ENCODE measurements around the gene PITPNC1. TPM values are rescaled to one million over a fixed set of nuclear protein-coding genes. Genes with fewer than 3 reads are reported as not detected.

Gene PITPNC1
- total and polyA plus RNA-seq, 2 of the 13 experiments (the other 11 are each of a cell fraction or from before 2014, with no cell fraction given): 4.1 to 5.7 TPM

- TF ChIP-seq MAZ (IDR thresholded peaks at IDR 0.05; ENCODE audit: borderline replicate concordance, low read depth, low read length) (0 out of 2 replicates have a peak, but pooled peaks have one; percentile 2), MAZ (CRISPR knock-in tag; IDR thresholded peaks at IDR 0.05; ENCODE audit: low read depth) (no peak)
Measured at GRCh38 chr17:67375054-67375427, 2.0 kb upstream of the PITPNC1 start (continued).

- Histone ChIP-seq H3K36me3 (replicated peaks in 1 of 2; ENCODE audit: control insufficient read depth in 1 of 2, insufficient read depth in 2 of 2, low read length in 2 of 2) (no peaks in the 10 kb centered on the region), H3K9ac (ENCODE audit: insufficient read depth, low read depth, low read length) (no peak overlapping the region), H3K27ac (ENCODE audit: extremely low read length, insufficient read depth, low read length) (no peak overlapping the region), H3K79me2 (ENCODE audit: insufficient read depth, low read length) (no peaks in the 10 kb centered on the region), H3K4me3 (replicated peaks in 1 of 3; ENCODE audit: insufficient read depth in 1 of 3, low read depth in 2 of 3, low read length in 3 of 3) (no peak overlapping the region), H2AFZ (ENCODE audit: low read length) (no peak overlapping the region), H3K27me3 (ENCODE audit: control insufficient read depth in 1 of 2, insufficient read depth in 2 of 2, low read length in 2 of 2) (0 out of 5 replicates have a peak, but pooled peaks cover 0 to 6% of the 10 kb centered on the region in 2 experiments), H4K20me1 (ENCODE audit: insufficient read depth, low read length) (no peaks in the 10 kb centered on the region), H3K9me3 (ENCODE audit: low read length) (no peaks in the 10 kb centered on the region), H3K4me1 (ENCODE audit: insufficient read depth, low read length) (peaks cover 32% of the 10 kb centered on the region), H3K4me2 (ENCODE audit: low read depth, low read length) (no peak overlapping the region)
- TF ChIP-seq ZKSCAN8 (CRISPR knock-in tag; IDR thresholded peaks at IDR 0.05; ENCODE audit: borderline replicate concordance): no peak
- TF ChIP-seq ZNF670 (CRISPR knock-in tag; IDR thresholded peaks at IDR 0.05; ENCODE audit: borderline replicate concordance): no peak
- TF ChIP-seq RELA (CRISPR knock-in tag; IDR thresholded peaks at IDR 0.05): no peak
- TF ChIP-seq, protein P1, sequence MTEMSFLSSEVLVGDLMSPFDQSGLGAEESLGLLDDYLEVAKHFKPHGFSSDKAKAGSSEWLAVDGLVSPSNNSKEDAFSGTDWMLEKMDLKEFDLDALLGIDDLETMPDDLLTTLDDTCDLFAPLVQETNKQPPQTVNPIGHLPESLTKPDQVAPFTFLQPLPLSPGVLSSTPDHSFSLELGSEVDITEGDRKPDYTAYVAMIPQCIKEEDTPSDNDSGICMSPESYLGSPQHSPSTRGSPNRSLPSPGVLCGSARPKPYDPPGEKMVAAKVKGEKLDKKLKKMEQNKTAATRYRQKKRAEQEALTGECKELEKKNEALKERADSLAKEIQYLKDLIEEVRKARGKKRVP (CRISPR knock-in tag; IDR thresholded peaks at IDR 0.05): no peak
- no peak for TF ChIP-seq ZFP36L2 (CRISPR knock-in tag; IDR thresholded peaks at IDR 0.05)
- TF ChIP-seq ZMAT3 (CRISPR knock-in tag; conservative IDR thresholded peaks at IDR 0.05): no peak
- TF ChIP-seq SETDB1 (CRISPR knock-in tag; IDR thresholded peaks at IDR 0.05; ENCODE audit: borderline replicate concordance): no peak
- no peak for TF ChIP-seq XBP1 (CRISPR knock-in tag; IDR thresholded peaks at IDR 0.05)
- DNase-seq (ENCODE audit: low spot score) (no peak), ATAC-seq (no peak), FAIRE-seq (no peak)
- ChIA-PET CTCF (ENCODE audit: low intra/inter-chr PET ratio, low total read pairs) (interaction anchor here (1.4 to 2.3 kb wide), 3 partner anchors 100 to 314 kb away, joined by 4 to 14 read pairs (median 13); no protein-coding TSS in a partner anchor), POLR2A (interaction anchor here (0.6 kb wide), 1 partner anchor 101 kb away, joined by 4 read pairs; no protein-coding TSS in a partner anchor)
- no TSS peak for BruUV-seq (replicated peaks)
- intact Hi-C loops (cut with micrococcal nuclease; ENCODE audit: unreplicated experiment) (loop anchor here (5.0 kb wide), 1 partner anchor 257 kb away; no protein-coding TSS in a partner anchor), in situ Hi-C loops (cut with HindIII; ENCODE audit: extremely low pct_ligation_motif_present, low pct_unique_long_range_greater_than_20kb) (loop anchor here (5.0 to 10.0 kb wide), 3 partner anchors 92 to 317 kb away; no protein-coding TSS in a partner anchor)
- WGBS (ENCODE audit: low lambda C conversion rate): 76% methylated on average over 6 of the region's 6 CpGs
Measured at GRCh38 chr17:67375716-67376115, 1.4 kb upstream of the PITPNC1 start.
